Right forelimb (tissue), 1 donor: ENCODE data around the gene SPTBN1.

ENCODE experiments used
- DNase-seq: peaks from one replicate; pipeline ENCODE4 v3.0.0-alpha.2; 2018

SPTBN1 gene

GRCh38 chr2:54638103-54638502, 182.0 kb downstream of the SPTBN1 start:
- DNase-seq, result no peak

GRCh38 chr2:54638774-54639187, 182.7 kb downstream of the SPTBN1 start:
- no peak for DNase-seq

GRCh38 chr2:54639609-54640008, 183.5 kb downstream of the SPTBN1 start:
- no peak for DNase-seq

GRCh38 chr2:54640834-54641540, 184.9 kb downstream of the SPTBN1 start:
- no peak for DNase-seq

- no peak for DNase-seq
Measured at GRCh38 chr2:54641988-54642387, 185.9 kb downstream of the SPTBN1 start.

GRCh38 chr2:54642677-54643430, 186.7 kb downstream of the SPTBN1 start:
- DNase-seq, result no peak

- DNase-seq, result no peak
Measured at GRCh38 chr2:54644236-54644635, 188.1 kb downstream of the SPTBN1 start.

- no peak for DNase-seq
Measured at GRCh38 chr2:54646170-54646927, 190.2 kb downstream of the SPTBN1 start.

GRCh38 chr2:54648256-54648655, 192.1 kb downstream of the SPTBN1 start:
- DNase-seq, result no peak

GRCh38 chr2:54649191-54649590, 193.1 kb downstream of the SPTBN1 start:
- no peak for DNase-seq

GRCh38 chr2:54649633-54650032, 193.5 kb downstream of the SPTBN1 start:
- DNase-seq, result no peak

- DNase-seq, result no peak
Measured at GRCh38 chr2:54650612-54651011, 194.5 kb downstream of the SPTBN1 start.

- no peak for DNase-seq
Measured at GRCh38 chr2:54651291-54651690, 195.2 kb downstream of the SPTBN1 start.

- DNase-seq, result no peak
Measured at GRCh38 chr2:54652540-54652939, 196.4 kb downstream of the SPTBN1 start.

- DNase-seq, result no peak
Measured at GRCh38 chr2:54653572-54654204, 197.6 kb downstream of the SPTBN1 start.

- DNase-seq, result no peak
Measured at GRCh38 chr2:54655046-54655809, 199.1 kb downstream of the SPTBN1 start.

GRCh38 chr2:54656863-54657262, 200.7 kb downstream of the SPTBN1 start:
- DNase-seq, result no peak

- no peak for DNase-seq
Measured at GRCh38 chr2:54657664-54658083, 201.5 kb downstream of the SPTBN1 start.

- DNase-seq, result no peak
Measured at GRCh38 chr2:54658564-54659071, 202.5 kb downstream of the SPTBN1 start.

GRCh38 chr2:54659527-54659926, 203.4 kb downstream of the SPTBN1 start:
- DNase-seq, result no peak

GRCh38 chr2:54660752-54661151, 204.6 kb downstream of the SPTBN1 start:
- no peak for DNase-seq

GRCh38 chr2:54663424-54664030, 207.4 kb downstream of the SPTBN1 start:
- no peak for DNase-seq
